ENCODE measurements around the gene IFNG.

DNA sequence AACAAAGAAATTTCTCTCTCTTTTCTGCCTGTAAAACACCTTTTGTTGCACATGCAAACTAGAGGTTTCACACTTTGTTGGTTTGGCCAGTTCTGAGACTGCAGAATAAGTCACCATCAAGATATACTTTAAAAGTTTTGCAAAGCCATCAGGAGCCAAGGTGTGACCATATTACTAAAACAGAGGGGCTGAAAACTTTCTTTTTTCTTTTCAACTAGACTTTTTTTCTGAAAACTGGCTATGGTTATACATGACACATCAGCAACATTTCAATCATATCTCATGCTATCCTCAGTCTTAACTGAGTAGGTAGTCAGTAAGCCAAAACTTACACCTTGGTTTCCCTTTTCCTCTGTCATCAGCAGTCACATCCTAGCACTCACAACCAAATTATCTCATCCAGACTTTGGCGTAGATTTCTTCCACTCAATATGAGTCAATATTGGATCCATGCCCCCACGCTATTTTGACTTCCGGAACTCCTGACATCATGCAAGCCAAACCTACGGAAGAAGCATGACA is 4.1 kb upstream of the IFNG start:
- TF ChIP-seq, protein P1, sequence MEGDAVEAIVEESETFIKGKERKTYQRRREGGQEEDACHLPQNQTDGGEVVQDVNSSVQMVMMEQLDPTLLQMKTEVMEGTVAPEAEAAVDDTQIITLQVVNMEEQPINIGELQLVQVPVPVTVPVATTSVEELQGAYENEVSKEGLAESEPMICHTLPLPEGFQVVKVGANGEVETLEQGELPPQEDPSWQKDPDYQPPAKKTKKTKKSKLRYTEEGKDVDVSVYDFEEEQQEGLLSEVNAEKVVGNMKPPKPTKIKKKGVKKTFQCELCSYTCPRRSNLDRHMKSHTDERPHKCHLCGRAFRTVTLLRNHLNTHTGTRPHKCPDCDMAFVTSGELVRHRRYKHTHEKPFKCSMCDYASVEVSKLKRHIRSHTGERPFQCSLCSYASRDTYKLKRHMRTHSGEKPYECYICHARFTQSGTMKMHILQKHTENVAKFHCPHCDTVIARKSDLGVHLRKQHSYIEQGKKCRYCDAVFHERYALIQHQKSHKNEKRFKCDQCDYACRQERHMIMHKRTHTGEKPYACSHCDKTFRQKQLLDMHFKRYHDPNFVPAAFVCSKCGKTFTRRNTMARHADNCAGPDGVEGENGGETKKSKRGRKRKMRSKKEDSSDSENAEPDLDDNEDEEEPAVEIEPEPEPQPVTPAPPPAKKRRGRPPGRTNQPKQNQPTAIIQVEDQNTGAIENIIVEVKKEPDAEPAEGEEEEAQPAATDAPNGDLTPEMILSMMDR (IDR thresholded peaks at IDR 0.05), result no peak
- no peak for TF ChIP-seq POLR2A (IDR thresholded peaks at IDR 0.05)

All from body of pancreas (tissue), 4 donors.